Kidney (tissue), 14 donors: ENCODE measurements around the gene TP53BP2. TPM values are rescaled to one million over a fixed set of nuclear protein-coding genes. Genes with fewer than 3 reads are reported as not detected.

Source experiments
- DNase-seq, 5 donors: peaks; one replicate each; pipeline ENCODE4 v3.0.0-alpha.2; 2013 to 2020
- FAIRE-seq: peaks from 2 replicates; lab custom pipeline; 2012; peaks lifted over from hg19 to GRCh38; lab: Jason Lieb, UNC
- H3K27ac ChIP-seq, 2 donors: one replicate each; pipeline ENCODE4 v1.7.0; 2013; ENCODE audit warnings: low read depth in 2 of 2, low read length in 2 of 2, inconsistent platforms in 1 of 2
- H3K27me3 ChIP-seq: one replicate; pipeline ENCODE4 v1.7.1; 2013; ENCODE audit warnings: low read length, inconsistent platforms; ENCODE audit not compliant: control insufficient read depth, insufficient read depth
- H3K36me3 ChIP-seq, 3 donors: one replicate each; pipeline versions ENCODE4 v1.7.0 to v1.7.1; 2013; ENCODE audit warnings: low read length in 3 of 3, control low read depth in 1 of 3, inconsistent platforms in 1 of 3; ENCODE audit not compliant: insufficient read depth in 3 of 3, control insufficient read depth in 2 of 3
- H3K4me1 ChIP-seq, 3 donors: one replicate each; pipeline versions ENCODE4 v1.7.0 to v1.7.1; 2013; ENCODE audit warnings: low read length in 3 of 3, inconsistent platforms in 1 of 3, low read depth in 1 of 3; ENCODE audit not compliant: control insufficient read depth in 2 of 3, insufficient read depth in 2 of 3
- H3K4me3 ChIP-seq, 3 donors: one replicate each; pipeline versions ENCODE4 v1.7.0 to v1.8.1; 2013; ENCODE audit warnings: low read length in 3 of 3, control low read depth in 1 of 3, inconsistent platforms in 1 of 3
- H3K9ac ChIP-seq, 3 donors: one replicate each; pipeline versions ENCODE4 v1.7.0 to v1.7.1; 2013; ENCODE audit warnings: low read length in 3 of 3, control low read depth in 1 of 3, inconsistent platforms in 1 of 3
- H3K9me3 ChIP-seq, 3 donors: one replicate each; pipeline versions ENCODE4 v1.7.0 to v1.7.1; 2013; ENCODE audit warnings: low read length in 3 of 3, control low read depth in 1 of 3, inconsistent platforms in 1 of 3; ENCODE audit not compliant: control insufficient read depth in 2 of 3, insufficient read depth in 1 of 3
- intact Hi-C: fragments of 100-400 bp; cut with DNase I; formaldehyde crosslinking; loops from one replicate; pipeline ENCODE4 v1.11.1; 2022
- polyA plus RNA-seq: library from polyadenylated mRNA; stranded (reverse); fragments of 350-450 nt; fragmentation: Illumina TruSeq; extraction: RNeasy Lipid Tissue Mini Kit (QIAGEN cat#74804); gene quantifications from one replicate; pipeline ENCODE4 v1.2.3, GENCODE V29; 2014; ENCODE audit warnings: low read depth, low replicate concordance; ENCODE audit not compliant: insufficient read depth
- total RNA-seq: library from RNA; stranded (reverse); fragmentation: NEBNext Ultra II Directional; extraction: Animal tissue kit (Norgen Biotek cat#: 25700); gene quantifications from one replicate; pipeline ENCODE4 v1.2.1, GENCODE V29; 2021
- TF ChIP-seq, protein P1 (sequence below): IDR thresholded peaks from 3 replicates; pipeline ENCODE4 v1.5.1; 2012; ENCODE audit warnings: mild to moderate bottlenecking, moderate library complexity, borderline replicate concordance; ENCODE audit not compliant: insufficient read depth; ENCODE audit errors: extremely low read depth
- donor health status: control.
- donor health status: control.
- donor health status: control.
- donor health status: control.
- donor health status: control.
- donor health status: DM: yes; HTN: yes; CAD: no.
- donor health status: Normal renal cell carcinoma (clear cell type).

TP53BP2 gene
- total and polyA plus RNA-seq, 2 donors from 2014 or later = 10.3 to 45.9 TPM

DNA sequence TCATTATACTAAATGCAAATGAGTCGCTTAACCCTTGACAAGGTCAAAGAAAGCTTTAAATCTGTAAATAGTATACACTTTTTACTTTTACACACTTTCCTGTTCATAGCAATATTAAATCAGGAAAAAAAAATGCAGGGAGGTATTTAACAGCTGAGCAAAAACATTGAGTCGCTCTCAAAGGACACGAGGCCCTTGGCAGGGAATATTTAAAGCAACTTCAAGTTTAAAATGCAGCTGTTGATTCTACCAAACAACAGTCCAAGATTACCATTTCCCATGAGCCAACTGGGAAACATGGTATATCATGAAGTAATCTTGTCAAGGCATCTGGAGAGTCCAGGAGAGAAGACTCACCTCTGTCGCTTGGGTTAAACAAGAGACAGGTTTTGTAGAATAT, 70.7 kb downstream of the TP53BP2 start:
- Histone ChIP-seq H3K9me3 (no peaks in the 10 kb centered on the region), H3K4me3 (no peak overlapping the region), H3K36me3 (peaks cover 20 to 60% (median 38%) of the 10 kb centered on the region in 3 donors), H3K27me3 (no peaks in the 10 kb centered on the region), H3K27ac (no peak overlapping the region), H3K4me1 (peaks cover 0 to 7% (median 0%) of the 10 kb centered on the region in 3 donors), H3K9ac (no peak overlapping the region)
- intact Hi-C loops = no loop called here
- TF ChIP-seq, protein P1, sequence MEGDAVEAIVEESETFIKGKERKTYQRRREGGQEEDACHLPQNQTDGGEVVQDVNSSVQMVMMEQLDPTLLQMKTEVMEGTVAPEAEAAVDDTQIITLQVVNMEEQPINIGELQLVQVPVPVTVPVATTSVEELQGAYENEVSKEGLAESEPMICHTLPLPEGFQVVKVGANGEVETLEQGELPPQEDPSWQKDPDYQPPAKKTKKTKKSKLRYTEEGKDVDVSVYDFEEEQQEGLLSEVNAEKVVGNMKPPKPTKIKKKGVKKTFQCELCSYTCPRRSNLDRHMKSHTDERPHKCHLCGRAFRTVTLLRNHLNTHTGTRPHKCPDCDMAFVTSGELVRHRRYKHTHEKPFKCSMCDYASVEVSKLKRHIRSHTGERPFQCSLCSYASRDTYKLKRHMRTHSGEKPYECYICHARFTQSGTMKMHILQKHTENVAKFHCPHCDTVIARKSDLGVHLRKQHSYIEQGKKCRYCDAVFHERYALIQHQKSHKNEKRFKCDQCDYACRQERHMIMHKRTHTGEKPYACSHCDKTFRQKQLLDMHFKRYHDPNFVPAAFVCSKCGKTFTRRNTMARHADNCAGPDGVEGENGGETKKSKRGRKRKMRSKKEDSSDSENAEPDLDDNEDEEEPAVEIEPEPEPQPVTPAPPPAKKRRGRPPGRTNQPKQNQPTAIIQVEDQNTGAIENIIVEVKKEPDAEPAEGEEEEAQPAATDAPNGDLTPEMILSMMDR = no peak
- FAIRE-seq (no peak), DNase-seq (no peak)

DNA sequence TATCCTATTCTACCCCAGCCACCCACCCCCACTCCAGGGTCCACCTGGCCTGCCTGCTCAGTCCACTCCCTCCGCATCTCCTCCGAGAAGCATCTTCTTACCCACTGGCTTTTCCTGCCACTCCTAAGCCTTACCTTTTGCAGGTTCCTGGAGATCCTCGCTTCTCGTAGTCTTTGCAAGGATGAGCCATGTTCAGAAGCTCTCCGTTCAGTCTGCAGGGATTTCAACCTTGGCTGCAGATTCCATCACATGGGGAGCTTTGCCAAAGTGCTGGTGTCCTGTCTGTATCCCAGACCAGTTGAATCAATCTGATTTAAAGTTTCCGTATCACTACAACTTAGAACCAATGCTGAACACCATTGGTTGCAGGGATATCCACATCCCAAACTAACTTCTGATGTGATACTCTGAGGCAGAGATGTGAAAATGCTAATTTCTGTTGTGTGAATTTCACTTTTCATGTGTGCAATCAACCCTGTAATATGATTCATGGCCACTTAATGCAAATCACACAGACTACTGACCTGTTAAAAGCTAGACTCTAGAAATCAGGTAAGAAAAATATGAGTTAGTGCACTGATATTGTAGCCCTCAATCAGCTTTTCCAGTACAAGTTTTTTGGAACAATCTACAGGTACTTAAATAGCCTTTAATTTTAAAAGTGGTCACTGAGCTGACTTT, 71.5 kb downstream of the TP53BP2 start:
- intact Hi-C loops = no loop called here
- Histone ChIP-seq H3K9me3 (no peaks in the 10 kb centered on the region), H3K36me3 (peaks cover 20 to 60% (median 46%) of the 10 kb centered on the region in 3 donors), H3K4me1 (peaks cover 0 to 7% (median 0%) of the 10 kb centered on the region in 3 donors), H3K27ac (no peak overlapping the region), H3K27me3 (no peaks in the 10 kb centered on the region), H3K4me3 (no peak overlapping the region), H3K9ac (no peak overlapping the region)
- TF ChIP-seq, protein P1 = no peak
- no peak for DNase-seq
- FAIRE-seq = no peak

DNA sequence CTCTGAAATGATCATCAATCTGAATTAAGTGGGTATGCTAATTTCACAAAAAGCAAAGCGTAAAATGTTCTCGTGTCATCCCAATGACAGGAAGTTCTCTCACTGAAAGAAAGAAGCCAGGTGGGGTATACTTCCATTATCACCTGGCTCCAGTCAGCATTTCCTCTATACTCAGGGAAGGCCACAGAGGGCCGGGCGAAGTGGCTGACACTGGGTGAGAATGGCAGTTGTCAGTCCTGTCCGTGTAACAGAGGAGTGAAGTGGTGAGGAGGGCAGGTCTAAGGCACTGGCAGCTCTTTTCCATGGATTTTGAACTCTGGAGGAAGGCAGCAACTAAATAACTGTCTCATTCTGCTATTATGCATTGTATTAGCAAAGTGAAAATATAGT, 73.0 kb downstream of the TP53BP2 start:
- peaks cover 20 to 52% (median 42%) of the 10 kb centered on the region in 3 donors for H3K36me3 ChIP-seq
- TF ChIP-seq, protein P1 = no peak
- intact Hi-C loops = no loop called here
- no peak overlapping the region for H3K9ac ChIP-seq
- no peak overlapping the region for H3K4me3 ChIP-seq
- no peak overlapping the region for H3K27ac ChIP-seq
- H3K9me3 ChIP-seq = no peaks in the 10 kb centered on the region
- H3K4me1 ChIP-seq = peaks cover 0 to 7% (median 0%) of the 10 kb centered on the region in 3 donors
- FAIRE-seq (no peak), DNase-seq (no peak)
- H3K27me3 ChIP-seq = no peaks in the 10 kb centered on the region
